ENCODE data around the gene TYK2.

Gene TYK2

DNA sequence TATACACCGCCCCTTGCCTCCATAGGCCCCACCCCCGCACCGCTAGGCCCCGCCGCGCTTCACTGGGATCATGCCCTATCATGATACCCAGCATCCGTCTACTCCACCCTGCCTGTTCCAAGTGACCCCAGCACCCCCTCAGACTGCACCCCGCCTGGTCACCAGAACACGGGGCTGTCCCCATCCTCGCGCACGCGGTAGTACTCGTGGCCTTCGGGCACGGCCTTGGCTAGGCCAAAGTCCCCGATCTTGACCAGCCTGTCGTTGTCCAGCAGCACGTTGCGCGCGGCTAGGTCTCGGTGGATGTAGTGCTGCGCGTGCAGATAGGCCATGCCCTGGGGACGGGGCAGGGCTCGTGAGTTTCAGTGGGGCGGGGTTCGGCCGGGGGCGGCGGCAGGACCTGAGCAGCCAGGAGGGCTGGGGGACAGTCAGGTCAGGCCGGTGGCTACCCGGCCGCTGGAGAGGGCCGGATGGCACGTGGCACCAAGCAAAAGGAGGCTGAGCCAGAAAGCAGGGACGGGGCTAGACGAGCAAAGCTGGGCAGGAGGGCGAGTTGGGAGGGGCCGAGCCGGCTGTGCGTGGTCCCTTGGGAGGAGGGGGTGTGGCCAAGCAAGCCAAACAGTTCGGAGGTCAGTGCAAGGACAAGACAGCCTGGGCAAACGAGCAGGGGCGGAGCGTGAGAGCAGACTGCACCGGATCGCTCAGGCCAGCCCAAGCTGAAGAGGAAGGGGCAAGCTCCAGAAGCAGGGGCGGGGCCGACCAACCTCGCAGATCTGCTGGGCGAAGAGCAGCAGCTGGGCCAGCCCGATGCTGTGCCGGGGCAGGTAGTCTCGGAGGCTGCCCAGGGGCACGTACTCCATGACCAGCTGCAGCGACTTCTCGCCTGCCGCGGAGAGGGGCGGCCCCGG lies 27.4 kb downstream of the TYK2 start:
- DNase-seq (ENCODE audit: low spot score) (peak; percentile 68), ATAC-seq (ENCODE audit: low read depth) (no peak)
- Histone ChIP-seq H3K27ac (ENCODE audit: poor library complexity, severe bottlenecking) (no peak overlapping the region), H3K27me3 (ENCODE audit: insufficient read depth, poor library complexity, severe bottlenecking) (no peaks in the 10 kb centered on the region), H3K4me3 (ENCODE audit: severe bottlenecking) (no peak overlapping the region), H3K36me3 (ENCODE audit: low read depth) (peaks cover 46% of the 10 kb centered on the region), H3K9me3 (ENCODE audit: severe bottlenecking) (no peaks in the 10 kb centered on the region), H3K4me1 (ENCODE audit: insufficient read depth, poor library complexity, severe bottlenecking) (no peaks in the 10 kb centered on the region)
- TF ChIP-seq, protein P1, sequence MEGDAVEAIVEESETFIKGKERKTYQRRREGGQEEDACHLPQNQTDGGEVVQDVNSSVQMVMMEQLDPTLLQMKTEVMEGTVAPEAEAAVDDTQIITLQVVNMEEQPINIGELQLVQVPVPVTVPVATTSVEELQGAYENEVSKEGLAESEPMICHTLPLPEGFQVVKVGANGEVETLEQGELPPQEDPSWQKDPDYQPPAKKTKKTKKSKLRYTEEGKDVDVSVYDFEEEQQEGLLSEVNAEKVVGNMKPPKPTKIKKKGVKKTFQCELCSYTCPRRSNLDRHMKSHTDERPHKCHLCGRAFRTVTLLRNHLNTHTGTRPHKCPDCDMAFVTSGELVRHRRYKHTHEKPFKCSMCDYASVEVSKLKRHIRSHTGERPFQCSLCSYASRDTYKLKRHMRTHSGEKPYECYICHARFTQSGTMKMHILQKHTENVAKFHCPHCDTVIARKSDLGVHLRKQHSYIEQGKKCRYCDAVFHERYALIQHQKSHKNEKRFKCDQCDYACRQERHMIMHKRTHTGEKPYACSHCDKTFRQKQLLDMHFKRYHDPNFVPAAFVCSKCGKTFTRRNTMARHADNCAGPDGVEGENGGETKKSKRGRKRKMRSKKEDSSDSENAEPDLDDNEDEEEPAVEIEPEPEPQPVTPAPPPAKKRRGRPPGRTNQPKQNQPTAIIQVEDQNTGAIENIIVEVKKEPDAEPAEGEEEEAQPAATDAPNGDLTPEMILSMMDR (IDR thresholded peaks at IDR 0.05; ENCODE audit: poor library complexity, severe bottlenecking) = no peak

DNA sequence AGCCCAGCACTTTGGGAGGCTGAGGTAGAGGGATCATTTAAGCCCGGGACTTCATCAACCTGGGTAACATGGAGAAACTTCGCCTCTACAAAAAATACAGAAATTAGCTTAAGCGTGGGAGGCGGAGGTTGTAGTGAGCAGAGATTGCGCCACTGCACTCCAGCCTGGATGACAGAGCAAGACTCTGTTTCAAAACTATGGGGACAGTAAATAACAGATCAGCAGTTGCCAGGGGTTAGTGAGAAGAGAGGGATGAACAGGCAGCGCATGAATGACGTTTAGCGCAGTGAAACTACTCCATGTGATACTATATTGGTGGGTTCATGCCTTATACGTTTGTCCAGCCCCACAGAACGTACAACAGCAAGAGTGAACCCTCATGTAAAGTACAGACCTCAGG lies 33.9 kb downstream of the TYK2 start:
- DNase-seq (ENCODE audit: low spot score) = no peak
- TF ChIP-seq, protein P1 (IDR thresholded peaks at IDR 0.05; ENCODE audit: poor library complexity, severe bottlenecking) = no peak
- Histone ChIP-seq H3K36me3 (ENCODE audit: low read depth) (peaks cover 5% of the 10 kb centered on the region; the same call in 1 of the 2 replicates), H3K9me3 (ENCODE audit: severe bottlenecking) (no peaks in the 10 kb centered on the region), H3K27ac (ENCODE audit: poor library complexity, severe bottlenecking) (no peak overlapping the region), H3K4me1 (ENCODE audit: insufficient read depth, poor library complexity, severe bottlenecking) (no peaks in the 10 kb centered on the region), H3K27me3 (ENCODE audit: insufficient read depth, poor library complexity, severe bottlenecking) (no peaks in the 10 kb centered on the region), H3K4me3 (ENCODE audit: severe bottlenecking) (no peak overlapping the region)
- ATAC-seq (ENCODE audit: low read depth) = 0 out of 3 replicates have a peak, but pooled peaks have one; percentile 29

DNA sequence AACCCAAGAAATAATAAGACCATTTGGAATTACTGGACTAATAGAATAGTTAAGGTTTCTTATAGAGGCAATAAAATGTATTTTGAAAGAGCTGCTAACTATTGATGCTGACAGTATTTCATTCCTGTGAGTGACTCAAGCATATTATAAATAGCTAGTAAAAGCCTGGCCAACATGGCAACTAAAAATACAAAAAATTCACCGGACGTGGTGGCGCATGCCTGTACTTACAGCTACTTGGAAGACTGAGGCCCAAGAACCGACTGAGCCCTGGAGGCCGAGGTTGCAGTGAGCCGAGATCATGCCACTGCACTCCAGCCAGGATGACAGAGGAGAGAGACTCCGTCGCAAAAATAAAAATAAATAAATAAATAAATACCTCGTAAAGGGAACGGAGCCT lies 35.6 kb downstream of the TYK2 start:
- Histone ChIP-seq H3K27ac (ENCODE audit: poor library complexity, severe bottlenecking) (no peak overlapping the region), H3K4me1 (ENCODE audit: insufficient read depth, poor library complexity, severe bottlenecking) (no peaks in the 10 kb centered on the region), H3K4me3 (ENCODE audit: severe bottlenecking) (no peak overlapping the region), H3K27me3 (ENCODE audit: insufficient read depth, poor library complexity, severe bottlenecking) (no peaks in the 10 kb centered on the region), H3K36me3 (ENCODE audit: low read depth) (peaks cover 2% of the 10 kb centered on the region; the same call in 1 of the 2 replicates), H3K9me3 (ENCODE audit: severe bottlenecking) (no peaks in the 10 kb centered on the region)
- TF ChIP-seq, protein P1 (IDR thresholded peaks at IDR 0.05; ENCODE audit: poor library complexity, severe bottlenecking) = no peak
- DNase-seq (ENCODE audit: low spot score) = no peak
- no peak for ATAC-seq (ENCODE audit: low read depth)

DNA sequence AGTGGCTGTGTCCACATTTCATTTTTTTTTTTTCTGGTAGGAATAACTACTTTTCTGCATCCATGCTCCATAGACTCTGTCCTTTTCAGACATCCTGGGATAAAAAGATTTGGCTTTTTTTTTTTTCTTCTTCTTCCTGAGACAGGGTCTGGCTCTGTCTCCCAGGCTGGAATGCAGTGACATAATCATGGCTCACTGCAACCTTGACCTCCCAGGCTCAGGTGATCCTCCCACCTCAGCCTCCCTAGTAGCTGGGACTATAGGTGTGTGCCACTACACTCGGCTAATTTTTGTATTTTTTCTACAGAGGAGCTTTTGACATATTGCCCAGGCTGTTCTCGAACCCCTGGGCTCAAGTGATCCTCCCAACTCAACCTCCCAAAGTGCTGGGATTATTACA lies 36.9 kb downstream of the TYK2 start:
- no peak for DNase-seq (ENCODE audit: low spot score)
- Histone ChIP-seq H3K4me3 (ENCODE audit: severe bottlenecking) (no peak overlapping the region), H3K27ac (ENCODE audit: poor library complexity, severe bottlenecking) (no peak overlapping the region), H3K9me3 (ENCODE audit: severe bottlenecking) (no peaks in the 10 kb centered on the region), H3K36me3 (ENCODE audit: low read depth) (no peaks in the 10 kb centered on the region), H3K27me3 (ENCODE audit: insufficient read depth, poor library complexity, severe bottlenecking) (no peaks in the 10 kb centered on the region), H3K4me1 (ENCODE audit: insufficient read depth, poor library complexity, severe bottlenecking) (no peaks in the 10 kb centered on the region)
- ATAC-seq (ENCODE audit: low read depth) = no peak
- TF ChIP-seq, protein P1 (IDR thresholded peaks at IDR 0.05; ENCODE audit: poor library complexity, severe bottlenecking) = no peak

DNA sequence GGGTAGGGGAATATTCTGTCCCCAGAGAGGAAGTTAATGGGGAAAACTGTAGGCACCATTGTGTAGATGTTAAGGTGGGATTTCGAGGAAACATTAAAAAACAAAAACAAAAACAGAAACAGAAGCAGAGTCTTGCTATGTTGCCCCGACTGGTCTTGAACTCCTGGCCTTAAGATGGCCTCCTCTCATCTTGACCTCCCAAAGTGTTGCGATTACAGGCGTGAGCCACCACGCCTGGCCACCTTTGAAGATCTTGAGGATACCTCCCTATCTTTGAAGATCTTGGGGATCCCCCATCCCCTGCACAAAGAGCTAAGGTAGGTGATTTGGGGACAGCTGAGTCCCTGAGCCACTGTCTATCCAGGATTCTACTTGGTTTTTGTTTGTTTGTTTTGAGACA lies 40.4 kb downstream of the TYK2 start:
- Histone ChIP-seq H3K27ac (ENCODE audit: poor library complexity, severe bottlenecking) (no peak overlapping the region), H3K4me1 (ENCODE audit: insufficient read depth, poor library complexity, severe bottlenecking) (no peaks in the 10 kb centered on the region), H3K36me3 (ENCODE audit: low read depth) (no peaks in the 10 kb centered on the region), H3K4me3 (ENCODE audit: severe bottlenecking) (no peak overlapping the region), H3K9me3 (ENCODE audit: severe bottlenecking) (no peaks in the 10 kb centered on the region), H3K27me3 (ENCODE audit: insufficient read depth, poor library complexity, severe bottlenecking) (no peaks in the 10 kb centered on the region)
- TF ChIP-seq, protein P1 (IDR thresholded peaks at IDR 0.05; ENCODE audit: poor library complexity, severe bottlenecking) = no peak
- ATAC-seq (ENCODE audit: low read depth) = no peak
- no peak for DNase-seq (ENCODE audit: low spot score)

All from RWPE2 (cell line).